Measurements from ENCODE around the gene ZC3H6. TPM values are rescaled to one million over a fixed set of nuclear protein-coding genes. Genes with fewer than 3 reads are reported as not detected.

ZC3H6 gene
- total and polyA plus RNA-seq, 2 of the 4 experiments (the other 2 are of a cell fraction) = 0.55 to 2.0 TPM

GRCh38 chr2:112275311-112275886 is at the start of gene ZC3H6 (continued):
- TF ChIP-seq CEBPB (IDR thresholded peaks at IDR 0.05; ENCODE audit: low read depth, low read length) = no peak
- TF ChIP-seq CHD1 (IDR thresholded peaks at IDR 0.05; ENCODE audit: low read depth, low read length) = 0 out of 2 replicates have a peak, but pooled peaks have one; percentile 62
- peak; percentile 85; the same call in 1 of the 2 replicates for TF ChIP-seq MAZ (IDR thresholded peaks at IDR 0.05; ENCODE audit: borderline replicate concordance, low read depth, low read length)
- TF ChIP-seq RFX5 (IDR thresholded peaks at IDR 0.05; ENCODE audit: low read depth, low read length) = no peak

DNA sequence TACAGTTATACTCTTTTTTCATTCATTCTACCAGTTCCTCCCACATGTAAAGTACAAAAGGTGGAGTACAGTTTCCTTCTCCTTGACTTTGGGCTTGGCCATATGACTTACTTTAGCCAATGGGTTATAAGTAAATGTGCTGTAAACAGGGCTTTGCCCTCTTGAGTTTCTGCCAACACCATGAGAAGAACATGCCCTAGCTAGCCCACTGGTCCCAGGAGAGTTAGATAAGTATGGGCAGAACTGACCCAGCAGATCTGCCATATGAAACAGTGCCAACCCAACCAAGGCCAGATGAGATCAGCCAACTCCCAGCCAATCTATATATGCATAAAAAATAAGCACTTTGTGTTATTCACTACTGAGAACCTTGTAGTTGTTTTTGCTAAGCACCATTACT is 46.0 kb upstream of the ZC3H6 start:
- Histone ChIP-seq H3K14ac (replicated peaks; ENCODE audit: low read depth, low read length) (no peak overlapping the region), H2BK5ac (ENCODE audit: low read depth, low read length, poor library complexity, severe bottlenecking) (no peak overlapping the region), H4K20me1 (ENCODE audit: insufficient read depth, low read length) (no peaks in the 10 kb centered on the region), H3K36me3 (ENCODE audit: control insufficient read depth, insufficient read depth, low read length) (no peaks in the 10 kb centered on the region), H3K9me1 (ENCODE audit: insufficient read depth, low read length) (no peaks in the 10 kb centered on the region), H2BK15ac (ENCODE audit: low read depth, low read length) (no peak overlapping the region), H3K18ac (ENCODE audit: low read depth, low read length) (no peak overlapping the region), H3K4me3 (ENCODE audit: insufficient read depth, low read depth, low read length) (no peak overlapping the region), H2BK20ac (ENCODE audit: low read depth, low read length) (no peak overlapping the region), H3K9ac (ENCODE audit: low read depth, low read length) (no peak overlapping the region), H3K9me3 (ENCODE audit: control insufficient read depth, insufficient read depth, low read length) (no peaks in the 10 kb centered on the region), H4K91ac (ENCODE audit: insufficient read depth, low read depth, low read length) (no peak overlapping the region), H3K27me3 (ENCODE audit: control insufficient read depth, insufficient read depth, low read length) (no peaks in the 10 kb centered on the region), H2BK120ac (ENCODE audit: low read depth, low read length) (no peak overlapping the region), H3K4me1 (ENCODE audit: control insufficient read depth, insufficient read depth, low read length) (no peaks in the 10 kb centered on the region), H3K4me2 (ENCODE audit: low read depth, low read length) (no peak overlapping the region), H2AFZ (replicated peaks; ENCODE audit: low read length, poor library complexity) (no peak overlapping the region), H2AK9ac (replicated peaks; ENCODE audit: low read depth, low read length, poor library complexity) (no peak overlapping the region), H3K23ac (ENCODE audit: low read depth, low read length) (no peak overlapping the region), H3K79me1 (ENCODE audit: low read depth in 1 of 2, low read length in 2 of 2) (no peaks in the 10 kb centered on the region), H3K56ac (ENCODE audit: extremely low read depth, insufficient read depth, low read length) (no peak overlapping the region), H4K8ac (ENCODE audit: low read depth in 2 of 2, low read length in 2 of 2) (no peak overlapping the region), H3K27ac (ENCODE audit: insufficient read depth, low read length) (no peak overlapping the region), H4K5ac (ENCODE audit: low read depth, low read length) (no peak overlapping the region), H3K4ac (ENCODE audit: low read depth, low read length) (no peak overlapping the region), H2AK5ac (ENCODE audit: low read depth, low read length) (no peak overlapping the region)
- CTCF ChIA-PET = no interaction called here
- ATAC-seq (ENCODE audit: low read depth) = no peak; the same call in 1 of the 2 replicates
- intact Hi-C loops (cut with micrococcal nuclease) (no loop called here), dilution Hi-C loops (cut with HindIII; ENCODE audit: low sequenced_read_pairs, unreplicated experiment) (no loop called here), in situ Hi-C loops (cut with MboI; ENCODE audit: low sequenced_read_pairs) (no loop called here)
- TF ChIP-seq RCOR1 (IDR thresholded peaks at IDR 0.05; ENCODE audit: insufficient replicate concordance, low read length) (no peak), CTCF (conservative IDR thresholded peaks at IDR 0.05; ENCODE audit: low read depth, low read length) (no peak), CHD1 (IDR thresholded peaks at IDR 0.05; ENCODE audit: low read depth, low read length) (no peak), SMC3 (IDR thresholded peaks at IDR 0.05; ENCODE audit: low read depth, low read length) (no peak), FOS (IDR thresholded peaks at IDR 0.05; ENCODE audit: low read depth, low read length) (no peak), MXI1 (IDR thresholded peaks at IDR 0.05; ENCODE audit: borderline replicate concordance, low read depth, low read length) (no peak)
- TF ChIP-seq, protein P1, sequence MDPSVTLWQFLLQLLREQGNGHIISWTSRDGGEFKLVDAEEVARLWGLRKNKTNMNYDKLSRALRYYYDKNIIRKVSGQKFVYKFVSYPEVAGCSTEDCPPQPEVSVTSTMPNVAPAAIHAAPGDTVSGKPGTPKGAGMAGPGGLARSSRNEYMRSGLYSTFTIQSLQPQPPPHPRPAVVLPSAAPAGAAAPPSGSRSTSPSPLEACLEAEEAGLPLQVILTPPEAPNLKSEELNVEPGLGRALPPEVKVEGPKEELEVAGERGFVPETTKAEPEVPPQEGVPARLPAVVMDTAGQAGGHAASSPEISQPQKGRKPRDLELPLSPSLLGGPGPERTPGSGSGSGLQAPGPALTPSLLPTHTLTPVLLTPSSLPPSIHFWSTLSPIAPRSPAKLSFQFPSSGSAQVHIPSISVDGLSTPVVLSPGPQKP (IDR thresholded peaks at IDR 0.05; ENCODE audit: borderline replicate concordance, low read depth, low read length) = no peak
- DNase-seq = no peak
- BruUV-seq (replicated peaks) = no TSS peak
- POLR2A ChIA-PET (ENCODE audit: unreplicated experiment) = no interaction called here

Data from IMR-90 (cell line).